HEK293 (cell line): ENCODE results near the gene KRT79.

Experiments
- ZNF510 ChIP-seq: fragments of 450-650 bp; formaldehyde crosslinking; IDR thresholded peaks from 2 replicates; pipeline ENCODE4 v1.5.1; 2018; ENCODE audit warnings: mild to moderate bottlenecking, missing genetic modification characterization, missing biosample characterization; ENCODE audit not compliant: insufficient replicate concordance
- TF ChIP-seq, protein P1 (sequence below): fragments of 450-650 bp; formaldehyde crosslinking; IDR thresholded peaks from 2 replicates; pipeline ENCODE4 v1.5.1; 2016; ENCODE audit warnings: missing biosample characterization, missing genetic modification characterization

DNA sequence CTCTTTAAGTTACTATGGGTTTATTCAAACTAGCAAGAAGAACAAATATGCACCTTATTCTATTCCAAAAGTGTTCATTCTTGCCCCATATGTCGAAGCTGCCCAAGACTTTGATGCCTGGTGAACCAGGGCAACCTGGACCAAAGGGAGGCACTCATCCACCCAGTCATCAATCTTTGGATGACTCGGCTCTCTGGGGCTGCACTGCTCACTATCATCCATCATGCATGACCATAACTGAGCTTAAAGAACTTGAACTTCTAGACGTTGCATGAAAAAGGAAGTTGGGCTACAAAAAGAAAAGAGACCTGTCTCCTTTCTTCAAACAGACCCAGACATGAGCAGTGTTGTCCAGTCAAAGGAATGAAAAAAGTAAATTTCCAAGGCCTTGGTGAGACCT is 21.4 kb downstream of the KRT79 start:
- TF ChIP-seq, protein P1, sequence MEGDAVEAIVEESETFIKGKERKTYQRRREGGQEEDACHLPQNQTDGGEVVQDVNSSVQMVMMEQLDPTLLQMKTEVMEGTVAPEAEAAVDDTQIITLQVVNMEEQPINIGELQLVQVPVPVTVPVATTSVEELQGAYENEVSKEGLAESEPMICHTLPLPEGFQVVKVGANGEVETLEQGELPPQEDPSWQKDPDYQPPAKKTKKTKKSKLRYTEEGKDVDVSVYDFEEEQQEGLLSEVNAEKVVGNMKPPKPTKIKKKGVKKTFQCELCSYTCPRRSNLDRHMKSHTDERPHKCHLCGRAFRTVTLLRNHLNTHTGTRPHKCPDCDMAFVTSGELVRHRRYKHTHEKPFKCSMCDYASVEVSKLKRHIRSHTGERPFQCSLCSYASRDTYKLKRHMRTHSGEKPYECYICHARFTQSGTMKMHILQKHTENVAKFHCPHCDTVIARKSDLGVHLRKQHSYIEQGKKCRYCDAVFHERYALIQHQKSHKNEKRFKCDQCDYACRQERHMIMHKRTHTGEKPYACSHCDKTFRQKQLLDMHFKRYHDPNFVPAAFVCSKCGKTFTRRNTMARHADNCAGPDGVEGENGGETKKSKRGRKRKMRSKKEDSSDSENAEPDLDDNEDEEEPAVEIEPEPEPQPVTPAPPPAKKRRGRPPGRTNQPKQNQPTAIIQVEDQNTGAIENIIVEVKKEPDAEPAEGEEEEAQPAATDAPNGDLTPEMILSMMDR (tag by site-specific recombination) = no peak
- TF ChIP-seq ZNF510 (tag by site-specific recombination) = no peak
